ENCODE data around the gene SCAF11.
"Not testable (repeated sequence)": the region's sequence is repeated elsewhere in the genome, so short reads cannot be mapped to it uniquely, and the experiment has no call there.

Gene SCAF11

GRCh38 chr12:45990468-45991283, at the start of gene SCAF11:
TSS of gene SCAF11 (minus strand) at chr12:45990574. CDS start at chr12:45964167, 26,407 bp downstream.
- peak; percentile 99 for DNase-seq (ENCODE audit: low read depth)

- DNase-seq (ENCODE audit: low read depth) = not testable (repeated sequence)
These were observed 46.7 kb upstream of the SCAF11 start for GRCh38 chr12:46037066-46037465.

GRCh38 chr12:46027172-46027571, 36.8 kb upstream of the SCAF11 start:
- no peak for DNase-seq (ENCODE audit: low read depth)

DNA sequence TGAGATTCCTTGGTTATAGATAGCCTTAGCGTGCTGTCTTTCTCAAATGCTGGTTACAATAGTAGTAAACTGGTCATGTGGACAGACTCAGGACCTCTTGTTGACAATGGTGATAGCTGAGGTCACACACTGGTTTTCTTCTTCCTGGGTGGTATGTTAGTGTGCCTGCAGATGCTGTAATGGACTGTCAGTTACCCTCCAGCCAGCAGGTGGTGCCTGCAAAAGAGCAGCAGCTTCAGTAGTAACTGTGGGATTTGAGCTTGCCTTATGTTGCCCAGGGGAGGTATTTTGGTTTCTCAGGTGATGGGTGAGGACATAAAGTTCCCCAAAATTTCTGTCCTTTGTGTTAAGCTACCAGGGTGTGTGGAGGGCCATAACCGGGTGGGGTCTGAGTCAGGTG, 33.7 kb upstream of the SCAF11 start:
- DNase-seq (ENCODE audit: low read depth) = no peak

DNA sequence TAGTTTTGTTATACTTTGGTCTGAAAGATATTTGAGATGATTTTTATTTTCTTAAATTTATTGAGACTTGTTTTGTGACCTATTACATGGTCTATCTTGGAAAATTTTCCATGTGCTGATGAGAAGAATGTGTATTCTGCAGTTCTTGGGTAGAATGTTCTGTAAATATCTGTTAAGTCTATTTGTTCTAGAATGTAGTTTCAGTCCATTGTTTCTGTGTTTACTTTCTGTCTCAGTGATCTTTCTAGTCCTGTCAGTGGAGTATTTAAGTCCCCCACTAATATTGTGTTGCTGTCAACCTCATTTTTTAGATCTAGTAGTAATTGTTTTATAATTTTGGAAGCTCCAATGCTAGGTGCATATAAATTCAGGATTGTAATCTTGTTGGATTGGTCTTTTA, 30.4 kb upstream of the SCAF11 start:
- DNase-seq (ENCODE audit: low read depth) = no peak

- DNase-seq (ENCODE audit: low read depth) = not testable (repeated sequence)
These were observed 28.3 kb upstream of the SCAF11 start for GRCh38 chr12:46018712-46019111.

GRCh38 chr12:46017866-46018375, 27.5 kb upstream of the SCAF11 start:
- DNase-seq (ENCODE audit: low read depth) = not testable (repeated sequence)

- DNase-seq (ENCODE audit: low read depth) = no peak
These were observed 15.4 kb upstream of the SCAF11 start for GRCh38 chr12:46005823-46006222.

GRCh38 chr12:46005151-46005797, 14.9 kb upstream of the SCAF11 start:
- no peak for DNase-seq (ENCODE audit: low read depth)

GRCh38 chr12:46004715-46005114, 14.3 kb upstream of the SCAF11 start:
- DNase-seq (ENCODE audit: low read depth) = no peak

DNA sequence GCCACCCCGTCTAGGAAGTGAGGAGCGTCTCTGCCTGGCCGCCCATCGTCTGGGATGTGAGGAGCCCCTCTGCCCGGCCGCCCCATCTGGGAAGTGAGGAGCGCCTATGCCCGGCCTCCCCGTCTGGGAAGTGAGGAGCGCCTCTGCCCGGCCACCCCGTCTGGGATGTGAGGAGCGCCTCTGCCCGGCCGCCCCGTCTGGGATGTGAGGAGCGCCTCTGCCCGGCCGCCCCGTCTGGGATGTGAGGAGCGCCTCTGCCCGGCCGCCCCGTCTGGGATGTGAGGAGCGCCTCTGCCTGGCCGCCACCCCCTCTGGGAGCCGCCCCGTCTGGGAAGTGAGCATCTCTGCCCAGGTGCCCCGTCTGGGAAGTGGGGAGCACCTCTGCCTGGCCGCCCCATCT, 9.7 kb upstream of the SCAF11 start:
- DNase-seq (ENCODE audit: low read depth) = not testable (repeated sequence)

DNA sequence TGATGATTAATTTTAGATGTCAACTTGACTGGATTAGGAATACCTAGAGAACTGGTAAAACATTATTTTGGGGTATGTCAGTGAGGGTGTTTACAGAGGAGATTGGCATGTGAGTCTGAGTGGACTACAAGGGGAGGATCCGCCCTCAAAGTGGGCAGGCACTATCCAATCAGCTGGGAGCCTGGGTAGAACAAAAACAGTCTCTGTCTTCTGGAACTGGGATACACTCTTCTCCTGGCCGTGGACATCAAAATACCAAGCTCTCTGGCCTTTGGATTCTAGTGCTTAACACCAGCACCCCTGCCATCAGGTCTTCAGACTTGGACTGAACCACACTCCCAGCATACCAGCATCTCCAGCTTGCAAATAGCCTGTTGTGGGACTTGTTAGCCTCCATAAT, 4.4 kb upstream of the SCAF11 start:
- DNase-seq (ENCODE audit: low read depth) = no peak

GRCh38 chr12:45991284-45992249, 1.2 kb upstream of the SCAF11 start:
- DNase-seq (ENCODE audit: low read depth) = peak; percentile 24

GRCh38 chr12:45989721-45990467, 480 bp downstream of the SCAF11 start:
- DNase-seq (ENCODE audit: low read depth) = peak; percentile 31

- no peak for DNase-seq (ENCODE audit: low read depth)
These were observed 1.1 kb downstream of the SCAF11 start for GRCh38 chr12:45989287-45989686.

DNA sequence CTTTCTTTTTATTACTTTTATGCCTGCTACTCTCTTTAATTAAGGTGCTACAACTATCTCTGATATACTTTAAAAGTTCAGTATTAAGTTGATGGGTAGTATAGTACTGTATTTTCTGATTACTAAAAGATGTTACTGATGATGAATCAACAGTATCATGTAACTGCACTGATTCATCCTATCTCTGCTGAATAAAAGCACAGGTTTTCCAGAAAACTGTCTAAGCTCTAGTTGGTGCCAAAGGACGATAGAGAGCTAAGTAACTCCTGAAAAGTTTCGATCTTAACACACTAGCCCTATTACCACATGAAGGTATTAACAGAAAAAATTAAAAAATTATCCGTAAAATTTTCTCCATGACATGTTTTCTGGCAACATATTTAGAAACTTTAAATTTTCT, 2.1 kb downstream of the SCAF11 start:
- no peak for DNase-seq (ENCODE audit: low read depth)

DNA sequence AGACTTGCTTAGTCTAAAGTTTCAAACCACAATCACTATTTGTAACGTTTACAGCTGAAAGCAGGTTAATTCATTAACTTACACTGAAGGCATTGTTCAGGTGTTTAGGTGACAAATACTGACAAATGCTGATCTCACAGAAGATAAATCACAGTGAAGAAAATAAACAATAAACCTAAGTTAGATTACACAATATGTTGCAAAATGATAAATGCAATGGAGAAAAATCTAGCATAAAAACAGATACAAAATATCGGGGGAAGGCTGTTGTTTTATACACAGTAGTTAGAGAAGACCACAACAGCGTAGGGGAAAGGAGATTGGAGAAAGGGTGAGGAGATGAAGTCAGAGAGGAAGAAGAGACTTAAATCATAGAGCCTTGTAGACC, 3.0 kb downstream of the SCAF11 start:
- no peak for DNase-seq (ENCODE audit: low read depth)

DNA sequence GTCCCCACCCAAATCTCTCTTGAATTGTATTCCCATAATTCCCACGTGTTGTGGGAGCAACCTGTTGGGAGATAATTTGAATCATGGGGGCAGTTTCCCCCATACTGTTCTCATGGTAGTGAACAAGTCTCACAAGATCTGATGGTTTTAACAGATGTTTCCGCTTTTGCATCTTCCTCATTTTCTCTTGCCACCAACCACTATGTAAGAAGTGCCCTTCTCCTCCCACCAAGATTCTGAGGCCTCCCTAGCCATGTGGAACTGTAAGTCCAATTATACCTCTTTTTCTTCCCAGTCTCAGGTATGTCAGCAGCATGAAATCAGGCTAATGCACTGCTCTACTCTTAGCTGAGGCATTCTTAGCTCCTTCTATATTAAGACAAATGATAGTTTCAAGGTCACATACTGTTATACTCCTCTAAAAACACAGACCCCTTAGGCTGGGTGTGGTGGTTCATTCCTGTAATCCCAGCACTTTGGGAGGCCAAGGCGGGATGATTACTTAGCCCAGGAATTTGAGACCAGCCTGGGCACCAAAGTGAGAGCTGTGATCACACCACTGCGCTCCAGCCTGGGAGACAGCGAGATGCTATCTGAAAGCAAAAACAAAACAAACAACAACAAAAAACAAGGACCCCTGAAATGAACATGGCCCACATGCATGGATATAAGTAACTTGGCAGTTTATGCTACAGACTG, 3.6 kb downstream of the SCAF11 start:
- DNase-seq (ENCODE audit: low read depth) = no peak

DNA sequence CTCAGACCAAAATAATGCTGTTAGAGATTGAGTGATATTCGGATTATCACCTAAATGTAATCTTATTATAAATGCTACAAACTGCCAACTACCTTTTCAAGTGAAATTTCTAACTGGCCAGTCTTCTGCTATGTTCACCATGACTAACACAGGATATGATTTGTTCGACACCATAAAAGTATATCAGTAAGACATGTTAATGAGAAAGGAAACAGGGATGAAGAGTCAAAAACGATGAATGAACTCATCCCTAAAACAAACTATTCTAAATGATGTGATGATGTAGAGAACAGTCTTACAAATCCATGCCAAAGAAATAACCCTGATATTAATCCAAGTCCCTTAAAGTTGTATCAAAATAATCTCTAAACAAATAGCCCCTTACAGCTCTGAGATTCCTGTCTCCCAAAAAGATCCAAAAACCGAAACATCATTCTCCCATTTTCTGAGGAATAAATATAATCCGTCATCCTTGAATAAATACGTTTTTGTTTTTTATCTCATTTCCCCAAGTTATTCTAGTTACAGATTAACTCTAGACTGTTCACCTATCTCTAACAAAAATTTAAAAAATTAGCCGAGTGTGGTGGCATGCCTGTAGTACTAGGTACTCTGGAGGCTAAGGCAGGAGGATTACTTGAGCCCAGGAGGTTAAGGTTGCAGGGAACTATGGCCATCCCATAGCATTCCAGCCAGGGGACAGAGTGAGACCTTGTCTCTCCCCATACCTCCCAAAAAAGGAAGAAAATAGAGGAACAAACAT, 9.1 kb downstream of the SCAF11 start:
- DNase-seq (ENCODE audit: low read depth) = no peak

DNA sequence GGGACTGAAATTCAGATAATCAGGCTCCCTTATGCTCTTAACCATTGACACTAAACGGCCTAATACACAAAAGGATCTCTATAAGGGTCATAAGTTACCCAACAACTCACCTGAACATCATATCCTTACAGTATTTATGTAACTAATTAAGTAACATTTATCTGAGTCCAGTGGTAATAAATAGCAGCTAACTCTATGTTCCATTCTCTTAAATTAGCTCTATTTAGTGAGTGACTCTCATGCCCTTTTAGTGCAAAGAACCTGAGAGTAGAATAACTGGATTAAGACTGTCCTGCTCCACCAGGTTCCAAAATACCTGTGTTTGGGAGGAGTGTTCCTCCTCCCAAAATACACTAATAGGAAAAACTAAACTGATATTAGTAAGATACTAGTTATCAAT, 9.8 kb downstream of the SCAF11 start:
- no peak for DNase-seq (ENCODE audit: low read depth)

Data from stromal cell of bone marrow (primary cell).